ENCODE data around the gene OCSTAMP. TPM values are rescaled to one million over a fixed set of nuclear protein-coding genes. Genes with fewer than 3 reads are reported as not detected.

Gene OCSTAMP, protein sequence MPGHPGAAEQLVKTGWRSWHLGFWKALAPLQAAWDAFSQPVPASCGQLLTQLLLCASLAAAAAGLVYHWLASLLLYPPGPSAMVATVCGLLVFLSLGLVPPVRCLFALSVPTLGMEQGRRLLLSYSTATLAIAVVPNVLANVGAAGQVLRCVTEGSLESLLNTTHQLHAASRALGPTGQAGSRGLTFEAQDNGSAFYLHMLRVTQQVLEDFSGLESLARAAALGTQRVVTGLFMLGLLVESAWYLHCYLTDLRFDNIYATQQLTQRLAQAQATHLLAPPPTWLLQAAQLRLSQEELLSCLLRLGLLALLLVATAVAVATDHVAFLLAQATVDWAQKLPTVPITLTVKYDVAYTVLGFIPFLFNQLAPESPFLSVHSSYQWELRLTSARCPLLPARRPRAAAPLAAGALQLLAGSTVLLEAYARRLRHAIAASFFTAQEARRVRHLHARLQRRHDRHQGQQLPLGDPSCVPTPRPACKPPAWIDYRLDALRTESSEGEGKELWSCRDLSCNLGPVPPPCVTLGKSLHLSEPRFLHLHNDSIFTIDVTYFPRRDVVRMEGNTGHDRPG
- total RNA-seq, result not detected

DNA sequence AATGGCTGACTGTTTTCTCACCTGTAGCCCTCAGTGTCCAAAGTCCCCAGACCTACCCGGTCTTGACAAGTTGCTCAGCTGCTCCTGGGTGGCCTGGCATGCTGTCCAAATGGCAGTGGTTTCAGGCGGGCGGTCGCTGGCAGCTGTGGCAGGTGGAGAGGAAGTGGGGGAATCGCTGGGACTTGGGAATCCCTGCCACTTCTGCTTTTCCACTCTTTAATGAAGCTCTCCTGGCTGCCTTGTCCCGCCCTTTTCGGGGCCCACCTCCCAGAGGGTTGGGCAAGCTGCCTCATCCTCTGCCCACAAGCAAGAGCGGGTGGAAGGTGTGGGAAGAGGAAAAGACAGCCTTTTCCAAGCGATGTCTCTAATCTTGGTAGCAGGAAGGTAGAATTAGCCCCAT lies at the start of gene OCSTAMP:
Gene OCSTAMP (minus strand): TSS at position 194 of the 400 bp plus-strand sequence. CDS start 94 bp downstream, at position 100.
- Histone ChIP-seq H3K9ac (ENCODE audit: low read depth in 2 of 2, low read length in 2 of 2) (no peak within 1 kb of the TSS), H3K4me3 (no peak within 1 kb of the TSS), H3K27ac (no peak within 1 kb of the TSS), H3K4me1 (no peaks in the 10 kb centered on the region), H3K9me3 (no peaks in the 10 kb centered on the region), H3K36me3 (no peaks in the 10 kb centered on the region), H3K27me3 (no peaks in the 10 kb centered on the region)
- TF ChIP-seq, protein P1, sequence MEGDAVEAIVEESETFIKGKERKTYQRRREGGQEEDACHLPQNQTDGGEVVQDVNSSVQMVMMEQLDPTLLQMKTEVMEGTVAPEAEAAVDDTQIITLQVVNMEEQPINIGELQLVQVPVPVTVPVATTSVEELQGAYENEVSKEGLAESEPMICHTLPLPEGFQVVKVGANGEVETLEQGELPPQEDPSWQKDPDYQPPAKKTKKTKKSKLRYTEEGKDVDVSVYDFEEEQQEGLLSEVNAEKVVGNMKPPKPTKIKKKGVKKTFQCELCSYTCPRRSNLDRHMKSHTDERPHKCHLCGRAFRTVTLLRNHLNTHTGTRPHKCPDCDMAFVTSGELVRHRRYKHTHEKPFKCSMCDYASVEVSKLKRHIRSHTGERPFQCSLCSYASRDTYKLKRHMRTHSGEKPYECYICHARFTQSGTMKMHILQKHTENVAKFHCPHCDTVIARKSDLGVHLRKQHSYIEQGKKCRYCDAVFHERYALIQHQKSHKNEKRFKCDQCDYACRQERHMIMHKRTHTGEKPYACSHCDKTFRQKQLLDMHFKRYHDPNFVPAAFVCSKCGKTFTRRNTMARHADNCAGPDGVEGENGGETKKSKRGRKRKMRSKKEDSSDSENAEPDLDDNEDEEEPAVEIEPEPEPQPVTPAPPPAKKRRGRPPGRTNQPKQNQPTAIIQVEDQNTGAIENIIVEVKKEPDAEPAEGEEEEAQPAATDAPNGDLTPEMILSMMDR (IDR thresholded peaks at IDR 0.05), result no peak
- intact Hi-C loops (cut with DNase I), result no loop called here
- DNase-seq, result no peak

DNA sequence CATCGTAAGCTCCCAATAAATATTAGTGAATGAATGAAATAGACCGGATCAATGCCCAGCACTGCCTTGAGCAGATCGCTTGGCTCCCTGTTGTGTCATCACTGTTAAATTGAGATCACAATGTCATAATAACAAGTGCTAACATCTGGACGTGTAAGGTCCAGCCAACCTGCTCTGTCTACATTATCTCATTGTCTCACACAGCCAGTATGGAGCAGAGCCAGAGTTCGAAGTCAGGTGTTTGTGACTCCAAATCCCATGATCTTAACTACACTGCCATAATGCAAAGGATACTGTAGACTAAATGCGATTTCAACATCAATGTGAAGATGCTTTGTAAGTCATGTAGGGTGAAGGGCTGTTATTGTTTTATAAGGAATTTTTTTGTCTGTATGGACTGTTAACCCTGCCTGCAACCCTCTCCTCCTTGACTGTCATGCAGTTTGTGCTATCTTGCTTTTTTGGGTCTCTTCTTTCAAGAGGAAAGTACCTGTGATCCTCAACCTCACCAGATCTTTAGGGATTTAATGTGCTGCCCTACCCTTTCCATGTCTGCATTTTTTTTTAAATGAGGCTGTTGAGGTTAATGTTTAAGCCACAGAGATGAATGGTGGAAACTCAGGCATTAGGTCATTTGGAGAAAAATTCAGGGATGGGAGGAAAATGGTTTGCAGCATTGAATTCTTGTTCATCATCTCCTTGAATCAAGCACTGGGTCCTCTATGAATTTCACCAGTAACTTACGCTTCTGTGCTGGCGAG lies 49.0 kb upstream of the OCSTAMP start:
- no peaks in the 10 kb centered on the region for H3K36me3 ChIP-seq
- intact Hi-C loops (cut with DNase I), result no loop called here
- H3K9ac ChIP-seq (ENCODE audit: low read depth in 2 of 2, low read length in 2 of 2), result no peak overlapping the region
- H3K27ac ChIP-seq, result no peak overlapping the region
- H3K4me1 ChIP-seq, result no peaks in the 10 kb centered on the region
- no peaks in the 10 kb centered on the region for H3K9me3 ChIP-seq
- TF ChIP-seq, protein P1 (IDR thresholded peaks at IDR 0.05), result no peak
- no peaks in the 10 kb centered on the region for H3K27me3 ChIP-seq
- DNase-seq, result no peak
- H3K4me3 ChIP-seq, result no peak overlapping the region

DNA sequence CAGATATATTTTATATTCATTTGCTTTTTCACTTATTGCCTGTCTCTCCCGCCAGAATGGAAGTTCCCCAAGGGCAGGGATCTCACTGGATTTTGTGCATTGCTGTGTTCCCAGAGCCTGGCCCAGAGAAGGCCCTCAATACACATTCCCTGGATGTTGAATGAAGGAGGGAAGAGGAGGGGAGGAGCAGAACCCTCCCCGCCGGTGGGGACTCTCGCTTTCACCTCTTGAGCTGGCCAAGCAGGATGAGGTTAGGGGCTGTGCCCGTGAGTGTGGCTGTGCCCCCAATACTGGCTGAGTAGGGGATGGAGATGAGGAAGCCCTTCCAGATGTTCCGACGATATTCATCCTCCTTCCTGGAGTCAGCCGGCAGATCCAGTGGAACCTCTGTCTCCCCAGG lies 45.5 kb upstream of the OCSTAMP start:
- H3K36me3 ChIP-seq, result no peaks in the 10 kb centered on the region
- H3K9ac ChIP-seq (ENCODE audit: low read depth in 2 of 2, low read length in 2 of 2), result no peak overlapping the region
- TF ChIP-seq, protein P1 (IDR thresholded peaks at IDR 0.05), result no peak
- H3K27me3 ChIP-seq, result no peaks in the 10 kb centered on the region
- intact Hi-C loops (cut with DNase I), result no loop called here
- H3K9me3 ChIP-seq, result no peaks in the 10 kb centered on the region
- no peak overlapping the region for H3K27ac ChIP-seq
- H3K4me3 ChIP-seq, result no peak overlapping the region
- H3K4me1 ChIP-seq, result no peaks in the 10 kb centered on the region
- no peak for DNase-seq

DNA sequence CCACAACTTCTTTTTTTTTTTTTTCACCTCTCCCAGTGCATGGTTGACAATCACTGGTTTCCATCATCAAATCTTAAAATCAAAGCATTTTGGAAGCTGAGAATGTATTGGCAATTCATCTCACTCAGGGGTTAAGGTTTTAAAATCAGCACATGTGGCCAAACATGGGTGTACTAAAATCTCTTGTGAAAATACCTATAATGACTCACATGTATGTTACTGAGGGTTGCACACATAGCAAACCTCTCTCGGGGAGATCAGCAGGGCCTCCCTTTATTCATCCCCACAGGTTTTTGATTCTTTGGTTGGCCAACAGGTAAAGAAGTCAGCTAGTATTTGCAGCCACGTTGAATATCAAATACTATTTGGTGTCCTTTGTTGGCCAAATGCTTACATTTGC lies 44.3 kb upstream of the OCSTAMP start:
- no peak for DNase-seq
- TF ChIP-seq, protein P1 (IDR thresholded peaks at IDR 0.05), result no peak
- Histone ChIP-seq H3K4me3 (no peak overlapping the region), H3K27me3 (no peaks in the 10 kb centered on the region), H3K27ac (no peak overlapping the region), H3K9me3 (no peaks in the 10 kb centered on the region), H3K36me3 (no peaks in the 10 kb centered on the region), H3K9ac (ENCODE audit: low read depth in 2 of 2, low read length in 2 of 2) (no peak overlapping the region), H3K4me1 (no peaks in the 10 kb centered on the region)
- intact Hi-C loops (cut with DNase I), result no loop called here

DNA sequence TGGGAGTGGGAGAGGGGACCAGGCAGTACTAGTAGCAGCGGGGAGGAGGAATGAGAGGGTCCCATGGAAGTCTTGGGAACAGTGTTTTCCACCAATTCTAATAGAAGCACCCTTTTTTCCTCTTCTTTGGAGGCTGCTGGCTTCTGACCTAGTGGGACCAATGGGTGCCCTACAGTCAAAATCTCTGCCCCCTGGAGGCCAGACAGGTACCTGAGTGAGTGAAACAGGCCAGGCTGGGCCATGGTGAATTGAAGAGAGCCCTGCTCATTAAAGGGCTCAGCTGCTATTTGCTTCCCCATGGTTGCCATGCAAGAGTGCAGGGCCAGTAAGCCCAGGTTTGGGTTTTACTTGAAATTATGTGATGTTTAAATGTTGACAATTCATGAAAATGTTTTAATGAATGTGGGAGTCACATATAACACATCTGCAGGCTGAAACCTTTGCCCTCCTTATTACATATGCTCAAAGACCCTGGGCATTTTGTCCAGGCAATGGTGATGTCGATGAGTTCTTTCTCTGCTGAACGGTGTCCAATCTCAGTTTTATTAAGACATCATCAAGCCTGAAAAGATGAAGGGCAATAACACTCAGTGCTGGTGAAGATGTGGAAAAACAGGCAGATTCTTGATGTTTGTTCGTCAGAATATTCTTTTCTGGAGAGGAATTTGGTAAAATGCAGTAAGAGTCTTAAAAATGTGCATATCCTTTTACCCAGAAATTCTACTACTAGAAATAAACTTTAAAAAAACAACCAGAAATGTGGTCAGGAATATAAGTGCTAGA lies 42.3 kb upstream of the OCSTAMP start:
- no peak for DNase-seq
- Histone ChIP-seq H3K4me1 (no peaks in the 10 kb centered on the region), H3K9me3 (no peaks in the 10 kb centered on the region), H3K27ac (no peak overlapping the region), H3K27me3 (no peaks in the 10 kb centered on the region), H3K4me3 (no peak overlapping the region), H3K9ac (ENCODE audit: low read depth in 2 of 2, low read length in 2 of 2) (no peak overlapping the region), H3K36me3 (no peaks in the 10 kb centered on the region)
- TF ChIP-seq, protein P1 (IDR thresholded peaks at IDR 0.05), result no peak
- intact Hi-C loops (cut with DNase I), result no loop called here
